Activated CD4-positive, CD25-positive, alpha-beta regulatory T cell treated with anti-CD3 and anti-CD28 coated beads, Interleukin-2, amount 50 U/mL, for 16 hours (primary cell): ENCODE results near the gene HERC2.
"Not testable (repeated sequence)": the region's sequence is repeated elsewhere in the genome, so short reads cannot be mapped to it uniquely, and the experiment has no call there.

Experiments used
- DNase-seq: peaks from one replicate; pipeline ENCODE4 v3.0.0-alpha.2; 2020; ENCODE audit warnings: low read depth, low spot score

The HERC2 gene

DNA sequence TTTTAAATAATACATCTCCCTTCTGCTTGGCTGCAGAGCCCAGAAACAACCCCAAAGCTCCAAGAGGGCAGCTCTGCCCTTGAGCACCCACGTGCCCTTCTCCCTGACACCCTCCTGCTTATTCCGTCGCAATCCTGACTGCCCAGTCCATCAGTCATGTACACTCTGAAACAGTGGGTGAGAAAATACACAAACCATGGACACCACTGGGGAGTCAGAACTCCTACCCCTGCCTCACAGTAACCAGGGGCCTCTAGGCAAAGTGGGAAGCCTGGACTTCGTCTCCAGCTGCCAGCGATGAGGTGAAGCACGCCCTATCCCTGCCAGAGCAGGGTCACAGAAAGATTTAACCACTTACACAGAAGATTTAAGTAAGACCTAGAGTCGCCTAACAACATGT is 40.1 kb downstream of the HERC2 start:
- DNase-seq: no peak

DNA sequence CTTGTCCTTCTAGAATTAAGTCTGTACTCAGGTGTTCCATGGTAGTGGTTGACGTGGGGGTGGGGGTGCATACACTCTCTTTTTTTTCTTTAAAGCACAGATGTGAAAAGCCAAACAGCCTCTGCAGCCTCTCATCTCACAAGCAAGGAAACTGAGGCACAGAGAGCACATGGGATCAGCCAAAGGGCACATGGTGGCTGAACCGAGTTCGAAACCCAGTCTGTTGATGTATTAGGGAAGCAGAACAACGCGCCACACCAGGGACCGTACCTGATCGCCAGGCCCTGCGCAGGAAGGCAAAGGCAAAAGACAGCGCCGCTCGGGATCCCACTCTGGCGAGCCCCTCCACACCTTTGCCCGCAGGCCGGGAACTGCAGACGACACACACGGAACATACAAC is 47.3 kb downstream of the HERC2 start:
- DNase-seq: no peak

DNA sequence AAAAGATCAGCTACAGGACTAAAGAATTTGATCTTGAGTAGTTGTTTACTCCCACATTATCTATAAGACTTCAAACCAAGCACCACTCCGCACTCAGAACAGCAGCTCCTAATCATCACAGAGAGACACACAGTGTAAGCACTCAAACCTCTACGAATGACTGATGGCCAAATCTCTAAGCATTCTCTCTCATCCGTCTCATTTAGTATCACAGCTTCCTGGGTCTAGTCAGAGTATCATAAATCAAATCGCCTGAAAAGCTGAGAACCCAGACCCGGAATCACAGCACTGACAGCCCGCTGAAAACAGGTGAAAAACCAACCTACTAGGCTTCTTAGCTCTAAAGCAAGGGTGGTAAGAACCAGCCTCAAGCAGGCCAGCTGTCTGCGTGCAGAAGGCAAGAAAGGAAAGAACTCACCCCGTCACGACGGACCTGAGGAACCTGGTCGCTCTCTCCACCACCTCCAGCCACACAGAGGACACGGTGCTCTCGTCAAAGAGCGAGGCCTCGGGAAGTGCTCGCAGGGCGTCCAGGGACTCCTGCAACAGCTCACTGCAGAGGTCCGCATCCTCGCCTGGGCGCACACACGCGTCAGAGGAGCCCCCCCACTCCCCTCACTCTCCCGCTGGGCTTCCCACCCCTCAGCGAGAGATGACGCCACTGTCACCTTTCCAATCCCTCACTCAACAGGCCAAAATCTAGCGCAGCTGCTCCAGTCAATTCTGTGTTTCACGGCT is 47.9 kb downstream of the HERC2 start:
- DNase-seq: no peak

DNA sequence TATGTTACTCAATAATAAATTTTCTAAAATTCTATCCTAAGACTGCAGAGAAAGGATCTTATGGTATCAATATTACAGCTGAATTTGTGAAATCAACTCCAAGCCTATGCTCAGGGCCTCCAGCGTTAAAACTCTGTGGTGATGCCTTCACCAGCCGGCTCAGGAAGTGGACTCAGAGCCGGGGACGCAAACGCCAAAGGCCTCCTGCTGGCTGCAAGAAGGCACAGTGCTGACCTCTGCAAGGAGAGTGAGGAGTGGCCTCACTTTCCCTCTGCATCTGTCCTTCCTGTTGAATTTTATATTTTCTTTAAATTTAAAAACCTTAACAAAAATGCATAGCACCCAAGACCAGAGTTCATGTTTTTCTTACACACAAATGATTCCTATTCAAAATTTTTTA is 48.5 kb downstream of the HERC2 start:
- DNase-seq: no peak

DNA sequence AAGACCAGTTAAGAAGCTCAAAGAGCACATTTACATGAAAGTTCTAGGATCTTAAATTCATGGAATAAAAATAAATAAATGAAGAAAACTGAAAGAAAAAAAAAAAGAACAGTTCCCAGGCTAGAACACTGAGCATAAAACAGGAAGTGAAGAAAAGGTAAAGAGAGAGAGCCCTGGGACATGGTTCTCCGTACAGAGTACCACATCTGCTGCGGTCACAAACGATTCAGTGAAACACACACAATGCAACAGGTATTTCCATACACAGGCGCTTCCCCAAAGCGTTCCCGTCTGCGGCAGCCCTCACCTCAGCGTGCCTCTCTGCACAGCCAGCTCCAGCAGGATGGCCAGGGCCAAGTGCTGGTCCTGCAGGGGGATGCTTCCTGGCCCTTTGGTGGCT is 49.4 kb downstream of the HERC2 start:
- DNase-seq: no peak

DNA sequence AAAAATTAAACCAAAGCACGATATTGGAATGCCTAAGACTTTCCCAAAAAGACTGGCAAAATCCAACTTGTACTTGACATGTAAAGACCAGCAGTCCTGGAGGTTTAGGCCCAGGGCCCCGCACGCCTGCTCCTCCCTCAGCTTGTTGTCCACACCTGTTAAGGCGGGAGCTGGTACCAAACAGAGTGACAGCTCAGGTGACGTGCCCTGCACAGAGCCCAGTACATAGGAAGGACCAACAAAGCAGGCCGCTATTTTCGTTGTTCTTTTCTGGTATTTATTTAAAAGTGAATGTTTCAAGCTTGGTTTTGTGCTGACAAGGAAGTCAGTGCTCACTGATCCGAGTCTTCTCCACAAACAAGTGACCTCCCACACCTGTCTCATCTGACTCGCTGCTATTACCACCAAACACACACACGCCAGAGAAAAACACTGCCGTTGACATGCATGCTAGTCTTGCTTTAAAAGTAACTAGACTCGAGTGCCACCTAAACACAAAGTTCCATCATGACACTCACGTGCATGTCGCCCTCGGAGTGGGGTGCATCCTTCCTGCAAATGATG is 50.2 kb downstream of the HERC2 start:
- no peak for DNase-seq

DNA sequence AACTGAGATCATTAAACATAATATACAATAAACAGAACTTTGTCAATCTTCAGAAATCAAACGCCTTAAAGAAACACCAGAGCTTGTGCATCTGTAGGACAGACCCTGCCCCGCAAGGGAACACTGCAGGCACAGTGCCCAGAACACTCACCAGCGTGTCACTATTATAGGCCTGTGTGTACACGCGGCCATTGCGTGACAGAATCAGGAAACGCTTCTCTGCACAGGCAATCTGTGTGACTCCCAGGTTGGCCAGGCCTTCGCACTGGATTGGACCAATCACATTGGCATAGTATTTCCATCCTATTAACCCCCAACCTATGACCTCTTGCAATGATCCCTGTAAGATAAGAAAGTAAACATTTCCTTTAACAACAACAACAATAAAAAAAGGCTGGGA is 52.9 kb downstream of the HERC2 start:
- DNase-seq: no peak

DNA sequence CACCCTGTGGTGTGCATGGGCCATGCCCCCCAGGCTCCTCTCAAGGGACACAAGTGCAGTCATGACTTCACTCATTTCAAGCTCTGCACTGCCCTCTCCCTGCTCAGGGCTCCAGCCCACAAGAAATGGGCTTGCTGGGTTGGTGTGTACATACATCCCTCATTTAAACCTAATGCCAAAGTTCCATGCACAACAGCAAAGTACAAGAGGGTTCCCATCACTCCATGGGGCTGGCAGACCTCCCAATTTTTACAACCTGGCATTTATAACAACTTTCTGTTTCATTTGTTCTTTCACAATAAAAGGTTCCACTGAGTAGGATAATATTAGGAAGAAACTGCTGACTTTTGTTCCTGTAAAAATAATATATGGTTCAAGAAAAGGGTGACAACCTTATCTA is 54.3 kb downstream of the HERC2 start:
- no peak for DNase-seq

DNA sequence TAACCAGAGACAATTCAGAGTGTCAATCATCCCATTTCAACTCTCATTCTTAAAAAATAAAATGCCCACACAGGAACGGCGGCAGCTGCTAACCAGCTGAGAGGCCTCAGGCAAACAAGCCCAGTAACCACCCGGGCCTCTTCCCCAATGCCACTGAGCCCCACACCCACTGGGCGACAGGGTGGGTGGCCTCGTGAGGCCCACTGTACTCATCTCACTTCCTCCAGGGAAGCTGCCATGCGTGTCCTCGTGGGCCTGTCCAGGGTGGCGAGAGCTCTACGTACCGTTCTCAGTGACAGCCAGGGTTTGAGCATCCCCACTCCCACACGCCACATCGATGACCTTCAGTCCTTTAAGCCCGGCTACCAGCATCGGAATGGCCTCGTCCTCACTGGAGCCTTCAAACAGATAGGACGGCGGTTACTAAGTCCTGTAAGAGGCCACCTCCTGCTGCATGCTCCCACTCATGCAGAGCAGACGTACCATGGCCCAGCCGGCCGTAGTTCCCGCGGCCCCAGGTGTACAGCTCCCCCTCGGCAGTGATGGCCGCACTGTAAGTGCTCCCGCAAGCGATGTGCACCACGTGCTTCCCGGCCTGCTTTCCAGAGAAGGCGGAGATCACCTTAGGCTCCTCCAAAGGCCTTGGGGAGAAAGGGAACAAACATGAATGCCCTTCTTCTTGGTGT is 56.5 kb downstream of the HERC2 start:
- no peak for DNase-seq

DNA sequence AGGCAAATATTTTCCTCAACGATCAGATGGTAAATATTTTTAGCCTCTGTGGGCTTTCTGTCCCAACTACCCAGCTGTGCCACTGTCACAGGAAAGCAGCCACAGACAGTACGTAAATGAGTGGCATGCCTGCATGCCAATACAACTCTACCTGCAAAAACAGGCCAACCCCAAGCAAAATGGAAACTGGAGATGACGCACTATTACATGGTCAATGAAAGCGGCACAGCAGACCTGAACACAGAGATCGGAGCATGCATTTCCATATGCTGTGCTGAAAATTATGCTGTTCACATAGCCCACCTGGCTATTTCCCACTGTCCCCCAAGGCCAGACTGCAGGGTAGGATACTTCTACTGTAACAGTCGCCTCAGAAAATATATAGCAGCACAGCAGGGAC is 57.8 kb downstream of the HERC2 start:
- DNase-seq: no peak

DNA sequence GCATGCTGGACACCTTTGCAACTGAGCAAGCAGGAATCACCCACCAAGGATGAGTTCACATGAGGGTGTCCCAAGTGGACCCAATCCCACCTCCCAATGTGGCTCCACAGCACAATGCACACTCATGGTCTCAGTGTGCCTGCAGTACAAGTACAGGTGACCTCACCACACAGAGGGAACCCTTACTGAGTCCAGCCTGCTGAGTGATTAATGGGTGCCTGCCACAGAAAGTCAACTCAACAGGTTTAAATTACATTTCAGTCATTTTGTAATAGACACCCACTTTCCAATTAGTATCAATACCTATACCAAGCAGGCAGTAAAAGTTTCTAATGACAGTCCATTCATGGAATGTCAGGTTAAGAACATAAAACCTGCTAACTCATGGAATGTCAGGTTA is 59.5 kb downstream of the HERC2 start:
- no peak for DNase-seq

DNA sequence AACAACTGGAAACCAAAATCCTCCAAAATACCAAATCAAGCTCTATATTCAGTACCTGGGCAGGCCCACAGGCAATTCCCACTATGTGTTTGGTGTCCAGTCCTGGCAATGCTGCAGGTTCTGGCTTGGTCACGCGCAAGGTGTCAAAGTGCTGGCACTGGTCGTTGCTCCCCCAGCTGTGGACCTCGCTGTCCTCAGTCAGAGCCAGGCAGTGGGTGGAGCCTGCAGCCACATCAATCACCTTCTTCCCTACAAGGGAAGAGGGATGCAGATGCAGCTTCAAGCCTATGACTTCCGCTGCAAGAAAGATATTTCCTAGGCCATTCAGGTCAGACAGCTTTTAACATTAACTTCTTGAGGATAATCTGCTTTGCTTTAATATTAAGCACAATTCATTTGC is 61.3 kb downstream of the HERC2 start:
- no peak for DNase-seq

DNA sequence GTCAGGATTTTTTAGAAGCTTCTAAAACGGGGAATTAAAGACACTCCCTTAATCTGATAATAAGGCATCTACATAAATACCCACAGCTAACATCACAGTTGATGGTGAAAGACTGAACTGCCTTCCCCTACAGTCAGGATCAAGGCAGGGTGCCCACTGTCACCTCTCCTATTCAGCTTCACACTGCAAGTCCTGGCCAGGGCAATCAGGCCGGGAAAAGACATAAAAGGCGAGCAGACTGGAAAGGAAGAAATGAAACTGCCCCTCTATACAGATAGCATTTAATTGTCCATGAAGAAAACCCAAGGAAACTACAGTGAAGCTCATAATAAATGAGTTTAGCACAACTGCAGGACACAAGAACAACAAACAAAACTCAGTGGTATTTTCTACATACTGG is 61.7 kb downstream of the HERC2 start:
- DNase-seq: no peak

DNA sequence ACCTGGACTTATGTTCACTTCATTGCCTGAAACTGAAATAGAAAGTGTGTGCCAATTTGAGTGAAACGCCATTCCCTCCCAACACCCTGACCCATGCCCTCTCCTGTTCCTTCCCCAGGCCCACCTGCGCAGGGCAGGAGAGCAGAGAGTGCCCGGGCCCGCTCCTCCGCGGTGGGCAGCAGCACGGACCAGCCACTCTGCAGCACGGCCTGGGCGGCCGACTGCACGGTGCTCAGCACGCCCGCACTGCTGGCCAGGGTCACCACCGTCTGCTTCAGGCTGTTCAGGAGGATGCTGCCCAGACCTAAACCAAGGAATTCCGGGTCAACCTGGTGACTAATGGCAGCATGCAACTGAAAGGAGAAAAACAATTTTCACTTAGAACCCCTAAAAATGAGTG is 66.0 kb downstream of the HERC2 start:
- DNase-seq: no peak

DNA sequence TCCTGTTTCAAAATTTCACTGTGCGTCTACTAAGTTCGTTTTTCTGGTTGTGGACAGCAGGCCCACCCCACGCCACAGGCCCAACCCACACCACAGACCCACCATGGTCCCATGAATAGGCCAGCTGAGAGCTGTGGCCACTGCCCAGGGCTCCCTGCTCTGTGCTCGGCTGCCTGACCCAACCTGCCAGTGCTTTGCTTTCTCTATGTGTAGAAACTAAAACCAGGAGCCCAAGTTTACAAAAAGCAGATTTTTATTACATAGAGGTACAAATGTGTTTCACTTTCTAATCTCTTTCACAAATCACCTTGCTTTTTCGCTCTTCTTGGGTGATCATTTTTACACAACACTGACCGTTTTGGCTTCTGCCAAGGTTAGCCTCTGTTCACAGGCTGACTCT is 69.1 kb downstream of the HERC2 start:
- DNase-seq: no peak

DNA sequence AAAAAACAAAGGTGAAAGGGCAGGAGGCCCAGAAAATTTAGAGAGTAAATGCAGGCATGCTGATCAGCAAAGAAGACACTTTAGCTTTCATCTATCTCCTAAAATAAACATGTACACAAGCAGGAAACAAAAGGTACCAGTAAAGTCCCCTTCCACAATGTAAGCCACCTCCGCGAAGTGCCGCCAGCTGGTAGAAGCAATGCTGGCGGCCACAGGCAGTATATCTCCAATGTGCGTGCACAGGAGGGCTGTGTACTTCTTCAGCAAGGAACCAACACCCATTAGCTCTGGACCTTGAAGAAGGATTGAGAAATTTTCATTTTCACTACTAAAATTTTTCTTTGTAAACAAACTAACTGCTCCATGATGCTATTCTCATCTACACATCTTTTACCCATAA is 75.4 kb downstream of the HERC2 start:
- no peak for DNase-seq

DNA sequence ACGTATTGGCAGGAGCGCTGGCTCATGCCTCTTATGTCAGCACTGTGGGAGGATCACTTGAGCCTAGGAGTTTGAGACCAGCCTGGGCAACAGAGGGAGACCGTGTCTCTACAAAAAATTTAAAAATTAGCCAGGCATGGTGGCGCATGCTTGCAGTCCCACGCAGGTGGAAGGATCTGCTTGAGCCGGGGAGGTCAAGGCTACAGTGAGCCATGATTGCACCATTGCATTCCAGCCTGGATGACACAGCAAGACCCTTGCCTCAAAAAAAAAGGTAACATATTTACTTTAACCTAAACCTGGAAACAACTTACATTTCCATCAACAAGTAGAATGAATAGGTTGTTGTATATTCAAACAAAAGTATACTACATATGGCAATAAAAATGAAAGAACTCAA is 78.1 kb downstream of the HERC2 start:
- DNase-seq: no peak

DNA sequence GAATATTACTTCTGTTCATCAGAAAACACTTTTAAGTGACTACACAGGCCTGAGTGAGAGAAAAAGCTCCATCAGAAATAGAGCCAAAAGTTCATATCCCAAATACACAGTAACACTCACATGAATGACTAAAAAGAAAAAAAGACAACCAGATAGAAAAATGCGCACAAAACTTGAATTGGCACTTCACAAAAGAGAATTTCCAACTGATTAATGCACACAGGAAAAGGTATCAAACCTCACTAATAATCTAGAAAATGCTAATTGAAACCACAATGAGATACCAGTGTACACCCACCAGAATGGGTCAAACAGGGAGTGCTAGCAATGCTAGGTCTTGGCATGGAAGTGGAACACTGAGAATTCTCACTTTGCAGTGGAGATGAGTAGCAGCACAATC is 78.6 kb downstream of the HERC2 start:
- DNase-seq: no peak

DNA sequence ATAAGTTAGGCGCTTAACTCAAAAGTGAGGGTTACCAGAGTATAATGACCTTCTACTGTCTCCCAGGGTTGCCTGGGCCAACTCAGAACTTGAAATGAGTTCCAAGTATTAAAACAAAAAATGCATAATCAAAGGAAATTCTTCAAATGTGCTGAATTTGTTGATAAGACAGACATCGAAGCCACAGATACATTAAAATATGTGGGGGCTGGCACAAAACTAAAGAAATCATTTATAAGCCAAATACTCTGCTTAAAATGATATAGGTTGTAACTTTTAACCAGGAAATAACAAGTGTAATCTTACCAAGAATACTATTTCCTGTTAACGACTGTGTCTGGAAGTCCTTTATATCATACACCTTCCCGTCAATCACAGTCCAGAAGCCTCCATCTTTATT is 83.7 kb downstream of the HERC2 start:
- not testable (repeated sequence) for DNase-seq

DNA sequence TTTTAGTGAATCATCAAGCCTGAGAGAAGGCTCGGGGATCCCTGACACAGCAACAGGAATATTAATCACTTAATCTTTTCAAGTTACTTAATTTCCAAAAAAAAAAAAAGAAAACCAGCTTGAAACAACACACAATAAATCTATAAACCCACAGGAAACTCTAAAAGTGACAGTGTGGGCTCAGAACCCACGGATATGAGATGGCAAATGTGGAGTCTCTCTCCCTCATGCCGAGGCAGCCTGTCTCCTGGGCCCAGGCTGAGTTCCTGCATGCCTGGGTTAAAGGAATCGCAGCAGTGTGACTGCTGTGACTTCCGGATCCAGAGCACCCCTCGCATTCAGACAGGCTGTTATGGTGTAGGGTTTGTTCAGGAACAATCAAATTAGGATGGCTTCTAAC is 90.2 kb downstream of the HERC2 start:
- DNase-seq: not testable (repeated sequence)

DNA sequence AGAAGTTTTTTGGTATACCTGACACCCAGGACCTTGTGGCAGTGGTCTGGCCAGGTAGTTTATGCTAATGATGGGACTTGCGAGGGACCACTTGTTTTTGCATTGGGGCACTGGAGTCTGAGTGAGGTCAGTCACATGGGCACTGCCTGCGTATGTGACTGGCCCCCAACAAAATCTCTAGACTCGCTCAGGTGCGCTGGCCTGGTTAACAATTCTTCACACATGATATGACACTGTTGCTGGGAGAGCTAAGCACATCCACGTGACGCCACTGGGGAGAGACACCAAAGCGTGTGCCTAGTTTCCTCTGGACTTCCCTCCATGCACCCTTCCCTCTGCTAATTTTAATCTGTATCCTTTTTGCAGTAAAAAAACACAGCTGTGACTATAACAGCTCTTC is 90.6 kb downstream of the HERC2 start:
- DNase-seq: not testable (repeated sequence)

DNA sequence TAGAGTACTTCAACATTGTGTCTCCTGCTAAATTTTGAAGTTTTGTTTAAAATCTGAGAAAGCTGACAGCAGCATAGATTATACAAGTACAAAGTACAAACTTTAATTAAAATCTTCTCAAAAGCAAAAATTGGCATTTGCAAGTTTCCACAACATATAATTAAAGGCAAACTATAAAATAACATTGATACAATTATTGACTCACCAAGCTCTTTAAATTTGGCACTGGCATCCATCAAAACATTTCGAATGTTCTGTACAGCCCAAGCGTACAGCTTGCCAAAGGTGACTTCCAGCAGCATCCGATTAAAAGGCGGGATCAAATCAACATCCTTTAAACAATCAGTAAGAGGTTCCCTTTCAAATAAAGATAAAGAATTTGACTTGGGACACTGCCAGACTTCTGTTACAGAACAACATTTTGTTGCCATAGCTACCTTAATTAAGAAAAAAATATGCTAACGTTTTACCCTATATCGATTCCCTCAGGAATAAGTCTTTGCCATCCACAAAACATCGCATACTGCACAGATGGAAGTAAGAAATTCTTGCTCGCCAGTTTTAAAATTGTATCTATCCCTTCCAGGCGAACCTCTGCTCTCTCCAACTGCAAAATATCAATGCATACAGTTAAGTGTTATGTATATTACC is 92.9 kb downstream of the HERC2 start:
- DNase-seq: not testable (repeated sequence)

DNA sequence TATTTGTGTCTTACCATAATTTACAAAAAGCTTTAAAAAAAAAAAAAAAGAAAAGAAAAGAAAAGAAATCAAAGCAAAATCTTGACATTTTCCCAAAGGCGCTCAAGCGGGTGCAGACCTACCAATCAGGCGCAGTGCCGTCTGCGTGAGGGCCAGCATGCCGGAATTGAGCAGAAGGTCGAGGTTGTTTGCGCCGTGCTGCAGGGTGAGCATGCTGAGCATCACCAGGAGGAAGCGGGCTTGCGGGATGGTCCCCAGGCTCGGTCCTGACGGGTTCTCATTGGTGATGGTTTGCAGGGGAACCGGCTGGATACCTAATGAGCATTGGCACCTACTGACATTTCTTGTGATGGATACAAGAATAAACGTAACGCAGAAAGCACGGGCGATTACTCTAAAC is 93.9 kb downstream of the HERC2 start:
- no peak for DNase-seq
